Ovary (tissue), 3 donors: ENCODE data around the gene TECR.

ENCODE experiments used
- CTCF ChIP-seq, 3 donors: fragments of 450-650 bp in 2 of 3; fragments of 200-600 bp in 1 of 3; IDR thresholded peaks; one replicate each; pipeline versions ENCODE4 v1.5.1 to v1.8.0; 2016 to 2022; ENCODE audit warnings: antibody characterized with exemption in 3 of 3, mild to moderate bottlenecking in 1 of 3
- POLR2A ChIP-seq: fragments of 450-650 bp; IDR thresholded peaks from one replicate; pipeline ENCODE4 v1.6.1; 2017; ENCODE audit warnings: antibody characterized with exemption, mild to moderate bottlenecking, moderate library complexity
- donor health status: DM: no; HTN: no; CAD: no.

- no peak for TF ChIP-seq CTCF (IDR thresholded peaks at IDR 0.05)
- no peak for TF ChIP-seq POLR2A
Measured at GRCh38 chr19:14561847-14562351, 32.5 kb downstream of the TECR start.
